ENCODE data around the gene NBEA. TPM values are rescaled to one million over a fixed set of nuclear protein-coding genes. Genes with fewer than 3 reads are reported as not detected.

The NBEA gene
- total and polyA plus RNA-seq, 8 donors = 1.6 to 36.0 (median 7.7) TPM

DNA sequence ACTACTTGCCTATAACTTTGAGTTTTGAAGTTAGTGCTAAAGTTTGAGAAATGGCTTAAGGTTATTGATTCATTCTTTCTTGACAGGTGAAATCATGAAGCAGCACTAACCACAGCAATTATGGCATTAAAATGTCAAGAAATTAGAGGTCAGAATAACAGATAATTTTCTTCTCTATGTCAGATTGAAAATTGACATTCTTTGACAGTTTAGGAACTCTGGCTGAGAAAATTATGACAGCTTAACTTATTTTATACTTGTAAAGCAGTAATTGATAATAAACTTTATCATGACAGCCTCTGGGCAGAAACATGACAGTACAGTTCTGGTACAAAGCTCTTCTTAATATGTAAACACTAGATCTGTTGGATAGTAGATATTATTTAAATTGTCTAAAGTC, 689.6 kb downstream of the NBEA start:
- H3K4me3 ChIP-seq = no peak overlapping the region

DNA sequence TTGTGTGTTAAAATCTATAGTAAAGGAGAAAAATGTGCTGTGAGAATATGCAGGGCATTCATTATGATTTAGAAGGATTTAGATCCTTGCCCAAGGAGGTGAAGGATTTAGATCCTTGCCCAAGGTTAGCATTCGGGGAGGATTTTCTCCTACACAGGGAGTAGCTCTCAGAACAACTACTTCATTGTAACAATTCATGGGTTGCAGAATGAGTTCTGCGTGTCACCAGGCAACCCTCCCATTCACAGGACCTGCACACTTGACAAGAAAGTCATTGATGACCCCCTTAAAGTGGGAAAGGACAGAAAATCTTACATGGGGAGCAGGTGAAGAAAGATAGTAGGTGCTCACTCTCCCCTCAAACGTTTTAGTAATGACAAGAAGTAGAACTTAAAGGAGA, 701.6 kb downstream of the NBEA start:
- Histone ChIP-seq H3K27me3 (no peaks in the 10 kb centered on the region), H3K4me3 (no peak overlapping the region), H3K27ac (no peak overlapping the region), H3K36me3 (no peaks in the 10 kb centered on the region), H3K4me1 (no peaks in the 10 kb centered on the region), H3K9me3 (no peaks in the 10 kb centered on the region)
- intact Hi-C loops (cut with DNase I; ENCODE audit: low total_unique reads) = no loop called here
- no peak for DNase-seq
- WGBS, 5 donors = 42 to 63% (median 44%) methylated on average over 3 of the region's 3 CpGs
- TF ChIP-seq POLR2AphosphoS5 (IDR thresholded peaks at IDR 0.05) (no peak), POLR2A (IDR thresholded peaks at IDR 0.05) (no peak), EP300 (IDR thresholded peaks at IDR 0.05) (no peak)
- TF ChIP-seq, protein P1, sequence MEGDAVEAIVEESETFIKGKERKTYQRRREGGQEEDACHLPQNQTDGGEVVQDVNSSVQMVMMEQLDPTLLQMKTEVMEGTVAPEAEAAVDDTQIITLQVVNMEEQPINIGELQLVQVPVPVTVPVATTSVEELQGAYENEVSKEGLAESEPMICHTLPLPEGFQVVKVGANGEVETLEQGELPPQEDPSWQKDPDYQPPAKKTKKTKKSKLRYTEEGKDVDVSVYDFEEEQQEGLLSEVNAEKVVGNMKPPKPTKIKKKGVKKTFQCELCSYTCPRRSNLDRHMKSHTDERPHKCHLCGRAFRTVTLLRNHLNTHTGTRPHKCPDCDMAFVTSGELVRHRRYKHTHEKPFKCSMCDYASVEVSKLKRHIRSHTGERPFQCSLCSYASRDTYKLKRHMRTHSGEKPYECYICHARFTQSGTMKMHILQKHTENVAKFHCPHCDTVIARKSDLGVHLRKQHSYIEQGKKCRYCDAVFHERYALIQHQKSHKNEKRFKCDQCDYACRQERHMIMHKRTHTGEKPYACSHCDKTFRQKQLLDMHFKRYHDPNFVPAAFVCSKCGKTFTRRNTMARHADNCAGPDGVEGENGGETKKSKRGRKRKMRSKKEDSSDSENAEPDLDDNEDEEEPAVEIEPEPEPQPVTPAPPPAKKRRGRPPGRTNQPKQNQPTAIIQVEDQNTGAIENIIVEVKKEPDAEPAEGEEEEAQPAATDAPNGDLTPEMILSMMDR (IDR thresholded peaks at IDR 0.05) = no peak

More for the DNA sequence above, 689.6 kb downstream of the NBEA start:
- Histone ChIP-seq H3K9me3 (no peaks in the 10 kb centered on the region), H3K4me1 (no peaks in the 10 kb centered on the region), H3K36me3 (no peaks in the 10 kb centered on the region), H3K27me3 (no peaks in the 10 kb centered on the region), H3K27ac (no peak overlapping the region)
- TF ChIP-seq, protein P1 (IDR thresholded peaks at IDR 0.05) = no peak
- TF ChIP-seq POLR2A (IDR thresholded peaks at IDR 0.05) (no peak), EP300 (IDR thresholded peaks at IDR 0.05) (no peak), POLR2AphosphoS5 (IDR thresholded peaks at IDR 0.05) (no peak)
- no peak for DNase-seq
- intact Hi-C loops (cut with DNase I; ENCODE audit: low total_unique reads) = no loop called here

DNA sequence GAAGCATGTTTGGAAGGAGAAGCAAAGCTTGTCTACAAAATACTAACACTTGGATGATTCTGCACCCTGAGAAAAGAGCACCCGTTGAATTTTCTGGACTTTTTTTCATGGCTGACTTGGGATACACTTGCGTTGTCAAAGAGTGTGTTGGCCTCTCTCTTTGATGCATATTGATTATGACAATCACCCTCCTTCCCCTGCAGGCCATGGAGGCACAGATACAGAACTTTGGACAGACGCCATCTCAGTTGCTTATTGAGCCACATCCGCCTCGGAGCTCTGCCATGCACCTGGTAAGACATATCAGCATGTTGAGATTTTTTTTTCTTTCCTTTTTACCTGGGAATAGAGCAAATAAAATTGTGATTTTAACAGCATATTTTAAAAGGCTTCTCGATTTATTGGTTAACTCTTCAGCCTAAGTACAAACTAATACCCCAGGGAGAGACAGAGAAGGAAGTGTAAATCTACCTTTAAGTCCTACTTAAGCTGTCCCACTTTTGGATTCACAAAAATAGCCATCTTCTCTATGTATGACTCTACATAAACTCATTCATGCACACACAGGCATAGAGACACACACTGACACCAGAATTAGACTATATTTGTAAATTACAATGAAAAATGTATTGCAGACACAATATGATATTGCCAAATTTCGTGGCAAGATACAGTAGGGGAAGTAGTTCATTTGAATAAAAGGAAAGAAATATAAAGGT, 704.1 kb downstream of the NBEA start:
- TF ChIP-seq, protein P1 (IDR thresholded peaks at IDR 0.05) = no peak
- no peak for TF ChIP-seq POLR2A (IDR thresholded peaks at IDR 0.05)
- no peak for TF ChIP-seq POLR2AphosphoS5 (IDR thresholded peaks at IDR 0.05)
- no peak for TF ChIP-seq EP300 (IDR thresholded peaks at IDR 0.05)
- no peaks in the 10 kb centered on the region for H3K27me3 ChIP-seq
- intact Hi-C loops (cut with DNase I; ENCODE audit: low total_unique reads) = no loop called here
- peaks cover 0 to 13% (median 4%) of the 10 kb centered on the region in 4 donors for H3K36me3 ChIP-seq
- 82 to 92% (median 88%) methylated on average over 7 of the region's 7 CpGs for WGBS, 5 donors
- no peak overlapping the region for H3K27ac ChIP-seq
- no peak for DNase-seq
- no peaks in the 10 kb centered on the region for H3K9me3 ChIP-seq
- H3K4me3 ChIP-seq = no peak overlapping the region
- H3K4me1 ChIP-seq = no peaks in the 10 kb centered on the region

DNA sequence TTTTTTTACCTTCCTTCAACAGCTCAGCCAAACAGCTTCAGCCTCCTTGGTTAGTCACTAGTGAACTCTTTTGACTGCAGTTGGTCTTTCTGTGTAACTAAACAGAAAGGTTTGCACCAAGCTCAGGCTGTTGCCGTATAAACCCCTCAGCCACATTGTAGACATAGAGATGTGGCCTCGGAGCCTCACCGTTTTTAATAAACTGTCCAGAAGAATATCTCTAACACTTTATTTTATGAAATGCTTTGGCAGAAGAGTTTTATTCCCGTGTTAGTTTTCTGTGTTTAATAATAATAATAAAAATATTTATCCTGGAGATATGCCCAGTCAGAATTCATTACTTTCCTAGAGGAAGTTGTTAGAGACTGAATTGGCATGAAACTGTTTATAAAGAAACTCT, 706.1 kb downstream of the NBEA start:
- Histone ChIP-seq H3K4me3 (no peak overlapping the region), H3K36me3 (peaks cover 0 to 15% (median 4%) of the 10 kb centered on the region in 4 donors), H3K27ac (no peak overlapping the region), H3K27me3 (no peaks in the 10 kb centered on the region), H3K4me1 (no peaks in the 10 kb centered on the region), H3K9me3 (no peaks in the 10 kb centered on the region)
- intact Hi-C loops (cut with DNase I; ENCODE audit: low total_unique reads) = no loop called here
- WGBS, 5 donors = 54 to 69% (median 63%) methylated on average over 4 of the region's 4 CpGs
- DNase-seq = peak in 1 of 2 donors; percentile 6
- TF ChIP-seq, protein P1 (IDR thresholded peaks at IDR 0.05) = no peak
- TF ChIP-seq EP300 (IDR thresholded peaks at IDR 0.05) (no peak), POLR2A (IDR thresholded peaks at IDR 0.05) (no peak), POLR2AphosphoS5 (IDR thresholded peaks at IDR 0.05) (no peak)

Measured in stomach (tissue), 9 donors.